Gastroesophageal sphincter (tissue), 4 donors: Measurements from ENCODE around the gene PI4KB. TPM values are rescaled to one million over a fixed set of nuclear protein-coding genes. Genes with fewer than 3 reads are reported as not detected.

Source experiments
- ATAC-seq: fragments of 150-250 bp; one replicate; pipeline ENCODE4 v1.9.1; 2016; ENCODE audit warnings: mild to moderate bottlenecking, moderate library complexity
- H3K27ac ChIP-seq, 4 donors: fragments of 200-600 bp; sonication (generic) in 3 of 4; 1 replicate in 3 of 4; 2 replicates in 1 of 4; pipeline ENCODE4 v1.5.1; 2016 to 2019
- H3K27me3 ChIP-seq: fragments of 200-600 bp; sonication (generic); one replicate; pipeline ENCODE4 v1.5.1; 2019
- H3K36me3 ChIP-seq, 2 donors: fragments of 200-600 bp; sonication (generic); one replicate each; pipeline ENCODE4 v1.5.1; 2019; ENCODE audit warnings: control low read depth in 1 of 2
- H3K4me1 ChIP-seq, 3 donors: fragments of 200-600 bp; sonication (generic); 1 replicate in 2 of 3; 2 replicates in 1 of 3; pipeline ENCODE4 v1.5.1; 2016 to 2019; ENCODE audit warnings: control low read depth in 2 of 3
- H3K4me3 ChIP-seq, 2 donors: fragments of 200-600 bp; sonication (generic); one replicate each; pipeline ENCODE4 v1.5.1; 2019; ENCODE audit warnings: mild to moderate bottlenecking in 1 of 2, moderate library complexity in 1 of 2
- H3K9me3 ChIP-seq, 3 donors: fragments of 200-600 bp; sonication (generic); one replicate each; pipeline ENCODE4 v1.5.1; 2017 to 2019; ENCODE audit warnings: control low read depth in 2 of 3
- CTCF ChIP-seq, 4 experiments: fragments of 200-600 bp in 2 of 4; fragments of 450-650 bp in 2 of 4; sonication (generic) in 1 of 4; IDR thresholded peaks; one replicate each; pipeline ENCODE4 v1.5.1; 2017 to 2019; ENCODE audit warnings: antibody characterized with exemption in 4 of 4, mild to moderate bottlenecking in 2 of 4, moderate library complexity in 2 of 4
- EP300 ChIP-seq: sonication (generic); formaldehyde crosslinking; IDR thresholded peaks from one replicate; pipeline ENCODE4 v1.6.1; 2017; ENCODE audit warnings: antibody characterized with exemption, mild to moderate bottlenecking
- POLR2A ChIP-seq, 2 donors: fragments of 450-650 bp; IDR thresholded peaks; one replicate each; pipeline ENCODE4 v1.6.1; 2017; ENCODE audit warnings: antibody characterized with exemption in 2 of 2, mild to moderate bottlenecking in 2 of 2, moderate library complexity in 1 of 2
- POLR2AphosphoS5 ChIP-seq: sonication (generic); formaldehyde crosslinking; IDR thresholded peaks from one replicate; pipeline ENCODE4 v1.6.1; 2017; ENCODE audit warnings: antibody characterized with exemption
- WGBS, 2 donors: methylation state at CpG; one replicate each; pipeline ENCODE4 v1.1.5; 2018; ENCODE audit warnings: low coverage in 1 of 2; 5-methylcytosine and 5-hydroxymethylcytosine counted together
- total RNA-seq, 4 donors: library from RNA; depleted of rRNA; stranded (reverse); fragments of >200 nt; gene quantifications; one replicate each; pipeline ENCODE4 v1.1.0, GENCODE V29; 2016

Gene PI4KB
- total RNA-seq, 4 donors from 2014 or later: 95.0 to 104 (median 97.9) TPM

- Histone ChIP-seq H3K4me1 (no peaks in the 10 kb centered on the region), H3K4me3 (no peak overlapping the region), H3K27ac (no peak overlapping the region), H3K36me3 (peaks cover 0 to 91% of the 10 kb centered on the region in 2 donors), H3K9me3 (no peaks in the 10 kb centered on the region), H3K27me3 (no peaks in the 10 kb centered on the region)
- ATAC-seq: no peak
- 77 to 100% methylated on average over 1 to 8 of the region's 8 CpGs for whole genome bisulfite sequencing, 2 donors
- no peak for TF ChIP-seq CTCF (IDR thresholded peaks at IDR 0.05)
- no peak for TF ChIP-seq POLR2A (IDR thresholded peaks at IDR 0.05)
- TF ChIP-seq POLR2AphosphoS5: no peak
- TF ChIP-seq EP300: no peak
Observed at GRCh38 chr1:151266821-151267220, 60.4 kb downstream of the PI4KB start.

GRCh38 chr1:151266315-151266714, 60.9 kb downstream of the PI4KB start:
- no peaks in the 10 kb centered on the region for H3K27me3 ChIP-seq
- peaks cover 0 to 91% of the 10 kb centered on the region in 2 donors for H3K36me3 ChIP-seq
- no peak overlapping the region for H3K4me3 ChIP-seq
- 84 to 90% methylated on average over 2 of the region's 3 CpGs for WGBS, 2 donors
- no peak overlapping the region for H3K27ac ChIP-seq
- no peaks in the 10 kb centered on the region for H3K9me3 ChIP-seq
- TF ChIP-seq POLR2AphosphoS5 (no peak), CTCF (IDR thresholded peaks at IDR 0.05) (no peak), EP300 (no peak), POLR2A (IDR thresholded peaks at IDR 0.05) (no peak)
- H3K4me1 ChIP-seq: no peaks in the 10 kb centered on the region
- no peak for ATAC-seq

- 81 to 87% methylated on average over 4 to 5 of the region's 14 CpGs for WGBS, 2 donors
- Histone ChIP-seq H3K4me1 (no peaks in the 10 kb centered on the region), H3K27ac (no peak overlapping the region), H3K36me3 (peaks cover 0 to 88% of the 10 kb centered on the region in 2 donors), H3K9me3 (no peaks in the 10 kb centered on the region), H3K27me3 (no peaks in the 10 kb centered on the region), H3K4me3 (no peak overlapping the region)
- ATAC-seq: no peak
- TF ChIP-seq CTCF (IDR thresholded peaks at IDR 0.05) (no peak), POLR2A (IDR thresholded peaks at IDR 0.05) (no peak), POLR2AphosphoS5 (no peak), EP300 (no peak)
Observed at GRCh38 chr1:151265446-151266236, 61.6 kb downstream of the PI4KB start.

GRCh38 chr1:151259351-151259750, 67.9 kb downstream of the PI4KB start:
- H3K27me3 ChIP-seq: no peaks in the 10 kb centered on the region

More at GRCh38 chr1:151259351-151259750, 67.9 kb downstream of the PI4KB start:
- Histone ChIP-seq H3K27ac (no peak overlapping the region), H3K4me1 (peaks cover 3 to 38% (median 8%) of the 10 kb centered on the region in 3 donors), H3K4me3 (no peak overlapping the region), H3K9me3 (no peaks in the 10 kb centered on the region), H3K36me3 (peaks cover 0 to 25% of the 10 kb centered on the region in 2 donors)
- 90% methylated on average over 2 of the region's 2 CpGs for WGBS, 2 donors
- no peak for ATAC-seq
- TF ChIP-seq POLR2AphosphoS5 (no peak), EP300 (no peak), CTCF (IDR thresholded peaks at IDR 0.05) (no peak), POLR2A (IDR thresholded peaks at IDR 0.05) (no peak)
